Adrenal gland (tissue), 12 donors: ENCODE data around the gene NUDT21. TPM values are rescaled to one million over a fixed set of nuclear protein-coding genes. Genes with fewer than 3 reads are reported as not detected.

Source experiments
- DNase-seq, 7 donors: peaks; one replicate each; pipeline ENCODE4 v3.0.0-alpha.2; 2019 to 2020
- H3K27ac ChIP-seq, 5 donors: fragments of 200-600 bp; sonication (generic) in 4 of 5; 1 replicate in 3 of 5; 2 replicates in 2 of 5; pipeline versions ENCODE4 v1.5.1 to v1.8.0; 2016 to 2020; ENCODE audit warnings: mild to moderate bottlenecking in 1 of 5
- H3K27me3 ChIP-seq: fragments of 200-600 bp; 2 replicates; pipeline ENCODE4 v1.8.0; 2021
- H3K36me3 ChIP-seq, 2 donors: fragments of 200-600 bp; replicated peaks in 1 of 2; 1 replicate in 1 of 2; 2 replicates in 1 of 2; pipeline versions ENCODE4 v1.5.1 to v1.8.0; 2018 to 2022
- H3K4me1 ChIP-seq, 2 donors: fragments of 200-600 bp; replicated peaks in 1 of 2; 1 replicate in 1 of 2; 2 replicates in 1 of 2; pipeline versions ENCODE4 v1.5.1 to v1.8.0; 2018 to 2021
- H3K4me3 ChIP-seq, 4 donors: fragments of 200-600 bp; sonication (generic) in 3 of 4; one replicate each; pipeline ENCODE4 v1.5.1; 2016 to 2018
- H3K9me3 ChIP-seq, 3 donors: fragments of 200-600 bp; sonication (generic) in 1 of 3; replicated peaks in 1 of 3; 1 replicate in 2 of 3; 2 replicates in 1 of 3; pipeline versions ENCODE4 v1.5.1 to v1.8.0; 2016 to 2021
- POLR2A ChIP-seq, 2 donors: fragments of 450-650 bp; IDR thresholded peaks; one replicate each; pipeline ENCODE4 v1.6.1; 2017; ENCODE audit warnings: antibody characterized with exemption in 2 of 2, mild to moderate bottlenecking in 2 of 2, moderate library complexity in 1 of 2
- WGBS, 4 donors: extraction: QIAGEN DNeasy Blood & Tissue Kit in 2 of 4; methylation state at CpG; one replicate each; pipeline versions ENCODE4 v1.1.5 to v1.1.7; 2013 to 2017; 5-methylcytosine and 5-hydroxymethylcytosine counted together
- intact Hi-C, 2 donors: fragments of 100-400 bp; cut with DNase I; formaldehyde crosslinking; loops; one replicate each; pipeline versions ENCODE4 v1.14.1 to v1.15.0; 2022 to 2023
- polyA plus RNA-seq, 3 donors: library from polyadenylated mRNA; stranded (reverse); fragments of 200-250 nt in 2 of 3; fragments of 350-450 nt in 1 of 3; fragmentation: Illumina TruSeq in 1 of 3; extraction: RNeasy Lipid Tissue Mini Kit (QIAGEN cat#74804) in 1 of 3; gene quantifications; one replicate each; pipeline ENCODE4 v1.2.3, GENCODE V29; 2013 to 2014
- total RNA-seq, 9 donors: library from RNA; depleted of rRNA in 4 of 9; stranded (reverse); fragments of >200 nt in 4 of 9; fragments of 120-200 nt in 1 of 9; fragmentation: NEBNext Ultra II Directional in 1 of 9; extraction: Animal tissue kit (Norgen Biotek cat#: 25700) in 1 of 9; gene quantifications; one replicate each; pipeline versions ENCODE4 v1.1.0 to v1.2.4, GENCODE V29; 2013 to 2023
- TF ChIP-seq, protein P1 (sequence below), 6 experiments: fragments of 450-650 bp in 4 of 6; fragments of 200-600 bp in 2 of 6; sonication (generic) in 1 of 6; IDR thresholded peaks; 1 replicate in 5 of 6; 2 replicates in 1 of 6; pipeline versions ENCODE4 v1.5.1 to v1.8.0; 2016 to 2021; ENCODE audit warnings: antibody characterized with exemption in 6 of 6, mild to moderate bottlenecking in 2 of 6, moderate library complexity in 1 of 6
- donor health status: healthy with polysubstance abuse.
- donor health status: Bipolar disorder and iron deficiency.
- donor health status: DM: yes; HTN: yes; CAD: no.
- donor health status: DM: no; HTN: no; CAD: no.
- donor health status: DM: no; HTN: no; CAD: no.
- donor health status: DM: yes; HTN: yes; CAD: no.

The NUDT21 gene
- total and polyA plus RNA-seq, 12 donors = 20.1 to 113 (median 77.1) TPM

DNA sequence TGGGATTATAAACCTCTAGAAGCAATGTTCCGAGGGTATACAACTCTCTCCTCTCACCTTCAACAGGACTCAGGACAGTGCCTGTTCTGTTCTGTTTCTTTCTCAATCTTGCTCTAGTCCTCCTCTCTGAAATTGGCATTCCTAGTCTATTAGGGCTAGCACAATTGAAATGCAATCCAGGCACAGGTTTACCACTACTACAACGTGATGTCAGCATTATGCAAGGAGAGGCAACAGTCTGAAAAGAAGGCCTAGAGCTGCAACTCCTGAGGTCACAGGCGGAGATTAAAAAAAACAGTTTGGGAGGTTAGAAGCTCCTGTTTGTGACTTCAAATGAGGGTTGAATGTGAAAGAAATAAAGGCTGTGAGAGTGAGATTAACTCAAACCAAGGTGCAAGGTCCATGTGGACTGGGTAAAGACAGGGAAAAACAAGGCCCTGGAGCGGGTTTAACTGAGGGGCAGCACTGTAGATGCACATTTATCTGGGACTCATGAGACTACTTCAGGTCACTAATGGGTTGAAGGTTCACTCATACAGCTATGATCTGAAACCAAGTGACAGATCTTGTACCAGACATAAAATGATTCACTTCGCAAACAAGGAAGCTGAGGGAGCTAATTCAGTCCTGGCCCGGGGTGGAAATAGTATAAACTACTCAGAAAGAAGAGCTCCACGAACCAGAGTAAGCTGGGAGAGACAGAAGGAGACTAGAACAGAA, 42.6 kb downstream of the NUDT21 start:
- intact Hi-C loops = no loop called here
- peaks cover 0 to 50% of the 10 kb centered on the region in 2 donors for H3K36me3 ChIP-seq
- H3K27ac ChIP-seq = peak overlapping the region in 2 of 5 donors; percentile 13 to 37
- H3K27me3 ChIP-seq = no peaks in the 10 kb centered on the region
- H3K9me3 ChIP-seq = no peaks in the 10 kb centered on the region
- TF ChIP-seq, protein P1, sequence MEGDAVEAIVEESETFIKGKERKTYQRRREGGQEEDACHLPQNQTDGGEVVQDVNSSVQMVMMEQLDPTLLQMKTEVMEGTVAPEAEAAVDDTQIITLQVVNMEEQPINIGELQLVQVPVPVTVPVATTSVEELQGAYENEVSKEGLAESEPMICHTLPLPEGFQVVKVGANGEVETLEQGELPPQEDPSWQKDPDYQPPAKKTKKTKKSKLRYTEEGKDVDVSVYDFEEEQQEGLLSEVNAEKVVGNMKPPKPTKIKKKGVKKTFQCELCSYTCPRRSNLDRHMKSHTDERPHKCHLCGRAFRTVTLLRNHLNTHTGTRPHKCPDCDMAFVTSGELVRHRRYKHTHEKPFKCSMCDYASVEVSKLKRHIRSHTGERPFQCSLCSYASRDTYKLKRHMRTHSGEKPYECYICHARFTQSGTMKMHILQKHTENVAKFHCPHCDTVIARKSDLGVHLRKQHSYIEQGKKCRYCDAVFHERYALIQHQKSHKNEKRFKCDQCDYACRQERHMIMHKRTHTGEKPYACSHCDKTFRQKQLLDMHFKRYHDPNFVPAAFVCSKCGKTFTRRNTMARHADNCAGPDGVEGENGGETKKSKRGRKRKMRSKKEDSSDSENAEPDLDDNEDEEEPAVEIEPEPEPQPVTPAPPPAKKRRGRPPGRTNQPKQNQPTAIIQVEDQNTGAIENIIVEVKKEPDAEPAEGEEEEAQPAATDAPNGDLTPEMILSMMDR (IDR thresholded peaks at IDR 0.05) = no peak
- no peak for TF ChIP-seq POLR2A (IDR thresholded peaks at IDR 0.05)
- no peaks in the 10 kb centered on the region for H3K4me1 ChIP-seq
- 71 to 93% (median 88%) methylated on average over 7 of the region's 7 CpGs for WGBS, 4 donors
- no peak overlapping the region for H3K4me3 ChIP-seq
- DNase-seq = no peak

DNA sequence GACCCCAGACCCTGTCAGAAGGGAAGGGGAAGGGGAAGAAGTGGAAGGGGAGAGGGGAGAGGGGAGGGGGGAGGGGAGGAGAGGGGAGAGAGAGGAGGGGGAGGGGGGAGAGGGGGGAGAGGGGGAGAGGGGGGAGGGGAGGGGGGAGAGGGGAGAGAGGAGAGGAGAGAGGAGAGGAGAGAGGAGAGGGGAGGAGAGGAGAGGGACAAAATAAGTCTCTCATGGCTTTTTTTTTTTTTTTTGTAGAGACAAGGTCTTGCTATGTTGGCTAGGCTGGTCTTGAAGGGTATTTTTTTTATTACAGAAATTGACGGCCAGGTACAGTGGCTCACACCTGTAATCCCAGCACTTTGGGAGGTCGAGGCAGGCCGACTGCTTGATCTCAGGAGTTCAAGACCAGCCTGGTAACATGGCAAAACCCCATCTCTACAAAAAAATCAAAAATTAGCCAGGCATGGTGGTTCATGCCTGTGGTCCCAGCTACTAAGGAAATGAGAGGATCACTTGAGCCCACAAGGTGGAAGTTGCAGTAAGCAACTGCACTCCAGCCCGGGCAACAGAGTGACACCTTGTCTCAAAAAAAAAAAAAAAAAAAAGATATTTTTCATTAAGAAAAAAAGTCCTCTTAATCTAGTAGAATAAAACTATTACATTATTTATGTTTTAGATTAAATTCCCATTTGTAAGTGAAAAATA, 45.0 kb downstream of the NUDT21 start:
- no peaks in the 10 kb centered on the region for H3K27me3 ChIP-seq
- H3K36me3 ChIP-seq = peaks cover 6 to 63% of the 10 kb centered on the region in 2 donors
- no peak for DNase-seq
- 63 to 89% (median 75%) methylated on average over 4 of the region's 4 CpGs for WGBS, 4 donors
- intact Hi-C loops = no loop called here
- TF ChIP-seq, protein P1 (IDR thresholded peaks at IDR 0.05) = no peak
- TF ChIP-seq POLR2A (IDR thresholded peaks at IDR 0.05) = no peak
- H3K4me3 ChIP-seq = no peak overlapping the region
- no peaks in the 10 kb centered on the region for H3K4me1 ChIP-seq
- H3K27ac ChIP-seq = no peak overlapping the region
- H3K9me3 ChIP-seq = no peaks in the 10 kb centered on the region

DNA sequence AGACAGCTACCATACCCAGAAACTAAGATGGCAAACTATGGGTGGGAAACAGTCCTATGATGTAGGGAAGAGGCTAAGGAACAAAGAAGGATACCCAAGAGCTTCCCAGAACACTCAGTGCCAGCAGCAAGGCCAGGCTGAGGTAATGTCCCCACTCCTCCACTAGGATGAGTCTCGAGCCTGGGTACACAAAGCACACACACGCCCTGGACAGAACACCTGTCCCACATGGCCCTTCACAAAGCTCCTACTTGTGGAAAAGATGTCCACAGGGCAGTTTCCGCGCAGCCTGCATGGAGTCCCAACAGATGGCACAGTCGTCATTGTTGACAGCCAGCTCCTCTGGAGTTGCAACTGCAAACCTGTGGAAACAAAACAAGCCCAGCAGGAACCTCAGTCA, 49.6 kb downstream of the NUDT21 start:
- Histone ChIP-seq H3K27ac (no peak overlapping the region), H3K4me1 (no peaks in the 10 kb centered on the region), H3K9me3 (no peaks in the 10 kb centered on the region), H3K27me3 (no peaks in the 10 kb centered on the region), H3K4me3 (no peak overlapping the region), H3K36me3 (peaks cover 6 to 46% of the 10 kb centered on the region in 2 donors)
- peak in 1 of 7 donors; percentile 15 for DNase-seq
- WGBS, 4 donors = 69 to 91% (median 88%) methylated on average over 2 to 5 of the region's 5 CpGs
- TF ChIP-seq, protein P1 (IDR thresholded peaks at IDR 0.05) = peak in 4 of 6 experiments; percentile 11 to 19 (median 14)
- TF ChIP-seq POLR2A (IDR thresholded peaks at IDR 0.05) = no peak
- intact Hi-C loops = no loop called here

DNA sequence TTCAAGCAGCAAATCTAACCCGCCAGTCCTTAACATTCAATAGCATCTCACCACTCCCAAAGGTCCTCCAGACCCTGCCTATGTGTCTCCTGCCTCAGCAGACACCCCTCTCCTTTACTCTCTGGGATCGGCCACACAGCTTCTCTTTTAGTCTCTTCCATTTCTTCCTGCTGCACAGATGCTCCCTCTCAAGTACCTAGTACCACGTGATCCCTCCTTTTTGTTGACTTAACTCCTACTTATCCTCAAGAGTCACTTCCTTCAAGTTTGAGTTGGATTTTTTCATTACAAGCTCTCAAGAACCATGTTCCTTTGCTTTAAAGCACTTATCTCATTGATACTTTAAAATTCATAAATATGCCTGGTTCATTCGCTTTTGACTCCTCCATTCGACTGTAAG, 50.7 kb downstream of the NUDT21 start:
- no peak overlapping the region for H3K4me3 ChIP-seq
- no peak for DNase-seq
- H3K36me3 ChIP-seq = peaks cover 6 to 44% of the 10 kb centered on the region in 2 donors
- 78 to 93% (median 83%) methylated on average over 5 of the region's 5 CpGs for WGBS, 4 donors
- no peak overlapping the region for H3K27ac ChIP-seq
- H3K4me1 ChIP-seq = no peaks in the 10 kb centered on the region
- H3K9me3 ChIP-seq = no peaks in the 10 kb centered on the region
- intact Hi-C loops = no loop called here
- TF ChIP-seq, protein P1 (IDR thresholded peaks at IDR 0.05) = no peak
- no peak for TF ChIP-seq POLR2A (IDR thresholded peaks at IDR 0.05)
- H3K27me3 ChIP-seq = no peaks in the 10 kb centered on the region
